Hepatocyte (in vitro differentiated cells): ENCODE data around the gene MCF2L. TPM values are rescaled to one million over a fixed set of nuclear protein-coding genes. Genes with fewer than 3 reads are reported as not detected.
A peak's percentile ranks its signal among the peaks of the same experiment; 100 is the strongest.

Source experiments
- DNase-seq: peaks from one replicate; pipeline ENCODE4 v3.0.0-alpha.2; 2016; ENCODE audit warnings: low spot score
- H2AFZ ChIP-seq: fragments of 200-600 bp; sonication (generic); 2 replicates; pipeline ENCODE4 v1.6.0; 2016; ENCODE audit warnings: antibody characterized with exemption, mild to moderate bottlenecking
- H3K27ac ChIP-seq: fragments of 200-600 bp; sonication (generic); 2 replicates; pipeline ENCODE4 v1.5.1; 2016; ENCODE audit warnings: mild to moderate bottlenecking
- H3K27me3 ChIP-seq: fragments of 200-600 bp; sonication (generic); 2 replicates; pipeline ENCODE4 v1.6.1; 2016
- H3K36me3 ChIP-seq: fragments of 200-600 bp; sonication (generic); replicated peaks from 2 replicates; pipeline ENCODE4 v1.5.1; 2016; ENCODE audit warnings: low read depth; ENCODE audit not compliant: insufficient read depth
- H3K4me1 ChIP-seq: fragments of 200-600 bp; sonication (generic); 2 replicates; pipeline ENCODE4 v1.5.1; 2016; ENCODE audit warnings: mild to moderate bottlenecking, moderate library complexity; ENCODE audit not compliant: insufficient read depth
- H3K4me2 ChIP-seq: fragments of 200-600 bp; sonication (generic); 2 replicates; pipeline ENCODE4 v1.6.0; 2016
- H3K4me3 ChIP-seq: fragments of 200-600 bp; sonication (generic); 2 replicates; pipeline ENCODE4 v1.5.1; 2016; ENCODE audit warnings: mild to moderate bottlenecking
- H3K79me2 ChIP-seq: fragments of 200-600 bp; sonication (generic); 2 replicates; pipeline ENCODE4 v1.6.0; 2017; ENCODE audit warnings: mild to moderate bottlenecking
- H3K9me2 ChIP-seq: fragments of 200-600 bp; sonication (generic); replicated peaks from 2 replicates; pipeline ENCODE4 v1.6.0; 2017; ENCODE audit warnings: mild to moderate bottlenecking; ENCODE audit not compliant: insufficient read depth
- H3K9me3 ChIP-seq: fragments of 200-600 bp; sonication (generic); 2 replicates; pipeline ENCODE4 v1.5.1; 2016; ENCODE audit warnings: low read depth, mild to moderate bottlenecking
- H4K20me1 ChIP-seq: fragments of 200-600 bp; sonication (generic); 2 replicates; pipeline ENCODE4 v1.6.0; 2016; ENCODE audit warnings: mild to moderate bottlenecking; ENCODE audit not compliant: insufficient read depth, poor library complexity, severe bottlenecking
- EZH2 ChIP-seq: fragments of 200-600 bp; sonication (generic); IDR thresholded peaks from 2 replicates; pipeline ENCODE4 v1.6.1; 2016; ENCODE audit warnings: antibody characterized with exemption, mild to moderate bottlenecking, borderline replicate concordance
- EZH2phosphoT487 ChIP-seq: fragments of 200-600 bp; sonication (generic); IDR thresholded peaks from one replicate; pipeline ENCODE4 v1.6.1; 2018; ENCODE audit warnings: antibody characterized with exemption, mild to moderate bottlenecking, low read depth, moderate library complexity; ENCODE audit not compliant: unreplicated experiment, severe bottlenecking
- WGBS: methylation state at CpG from one replicate; pipeline ENCODE4 v1.1.6; 2016; ENCODE audit warnings: low lambda C conversion rate; ENCODE audit errors: missing lambda C conversion rate; 5-methylcytosine and 5-hydroxymethylcytosine counted together
- polyA plus RNA-seq: library from polyadenylated mRNA; unstranded; fragments of >200 nt; fragmentation: Nextera tagmentation; extraction: Ambion mirVana; gene quantifications from 2 replicates; pipeline ENCODE4 v1.2.1, GENCODE V29; 2016
- total RNA-seq: library from RNA; depleted of rRNA; stranded (reverse); fragments of >200 nt; gene quantifications from 2 replicates; pipeline ENCODE4 v1.2.3, GENCODE V29; 2014
- TF ChIP-seq, protein P1 (sequence below): fragments of 200-600 bp; sonication (generic); IDR thresholded peaks from 2 replicates; pipeline ENCODE4 v1.5.1; 2016; ENCODE audit warnings: antibody characterized with exemption, mild to moderate bottlenecking; ENCODE audit not compliant: poor library complexity

The MCF2L gene
- total and polyA plus RNA-seq, 2 experiments from 2014 or later, result 11.1 to 22.4 TPM

DNA sequence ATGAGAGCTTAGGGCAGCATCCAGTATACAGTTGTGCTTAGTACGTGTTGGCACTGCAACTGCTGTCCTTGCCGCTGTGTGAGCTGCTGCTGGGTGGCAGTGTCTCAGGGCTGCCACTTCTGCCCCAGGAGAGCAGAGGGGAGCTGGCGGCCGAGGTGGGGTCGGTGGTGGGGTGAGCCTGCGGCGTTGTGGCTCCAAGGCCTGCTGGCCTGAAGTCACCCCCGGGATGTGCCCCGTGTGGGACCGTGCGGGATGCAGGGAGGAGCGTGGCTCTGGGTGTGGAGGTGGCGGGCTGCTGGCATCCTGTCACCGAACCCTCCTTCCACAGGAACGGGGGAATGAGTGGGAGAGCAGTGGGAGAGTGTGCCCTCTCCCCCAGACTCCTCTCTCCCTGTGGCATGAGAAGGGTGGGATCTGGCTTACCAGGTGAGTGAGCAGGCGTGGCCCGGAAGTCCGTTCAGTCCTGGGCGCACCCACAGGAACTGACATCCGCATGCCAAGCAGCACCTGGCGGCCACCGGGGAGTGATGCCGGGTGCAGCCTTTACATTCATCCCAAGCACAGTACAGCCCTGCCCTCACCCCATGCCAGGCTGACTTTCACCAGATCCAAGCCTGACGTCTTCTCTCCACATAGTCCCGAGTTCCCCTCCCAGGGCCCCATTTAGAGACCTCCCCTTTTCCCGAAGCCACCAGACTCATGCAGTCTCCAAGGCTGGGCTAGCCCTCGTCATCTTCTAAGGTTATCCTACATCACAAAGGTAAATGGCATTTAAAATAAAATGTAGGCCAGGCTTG lies 26.6 kb downstream of the MCF2L start:
- no peaks in the 10 kb centered on the region for H3K9me3 ChIP-seq
- H3K36me3 ChIP-seq, result no peaks in the 10 kb centered on the region
- H2AFZ ChIP-seq, result no peak overlapping the region
- peaks cover 15% of the 10 kb centered on the region for H3K4me1 ChIP-seq
- TF ChIP-seq EZH2 (no peak), EZH2phosphoT487 (no peak)
- TF ChIP-seq, protein P1, sequence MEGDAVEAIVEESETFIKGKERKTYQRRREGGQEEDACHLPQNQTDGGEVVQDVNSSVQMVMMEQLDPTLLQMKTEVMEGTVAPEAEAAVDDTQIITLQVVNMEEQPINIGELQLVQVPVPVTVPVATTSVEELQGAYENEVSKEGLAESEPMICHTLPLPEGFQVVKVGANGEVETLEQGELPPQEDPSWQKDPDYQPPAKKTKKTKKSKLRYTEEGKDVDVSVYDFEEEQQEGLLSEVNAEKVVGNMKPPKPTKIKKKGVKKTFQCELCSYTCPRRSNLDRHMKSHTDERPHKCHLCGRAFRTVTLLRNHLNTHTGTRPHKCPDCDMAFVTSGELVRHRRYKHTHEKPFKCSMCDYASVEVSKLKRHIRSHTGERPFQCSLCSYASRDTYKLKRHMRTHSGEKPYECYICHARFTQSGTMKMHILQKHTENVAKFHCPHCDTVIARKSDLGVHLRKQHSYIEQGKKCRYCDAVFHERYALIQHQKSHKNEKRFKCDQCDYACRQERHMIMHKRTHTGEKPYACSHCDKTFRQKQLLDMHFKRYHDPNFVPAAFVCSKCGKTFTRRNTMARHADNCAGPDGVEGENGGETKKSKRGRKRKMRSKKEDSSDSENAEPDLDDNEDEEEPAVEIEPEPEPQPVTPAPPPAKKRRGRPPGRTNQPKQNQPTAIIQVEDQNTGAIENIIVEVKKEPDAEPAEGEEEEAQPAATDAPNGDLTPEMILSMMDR, result no peak
- H3K4me2 ChIP-seq, result no peak overlapping the region
- H3K27me3 ChIP-seq, result no peaks in the 10 kb centered on the region
- H3K4me3 ChIP-seq, result no peak overlapping the region
- no peak overlapping the region for H3K27ac ChIP-seq
- H3K79me2 ChIP-seq, result no peaks in the 10 kb centered on the region
- H4K20me1 ChIP-seq, result no peaks in the 10 kb centered on the region
- DNase-seq, result no peak
- no peaks in the 10 kb centered on the region for H3K9me2 ChIP-seq
- WGBS, result 84% methylated on average over 27 of the region's 27 CpGs

DNA sequence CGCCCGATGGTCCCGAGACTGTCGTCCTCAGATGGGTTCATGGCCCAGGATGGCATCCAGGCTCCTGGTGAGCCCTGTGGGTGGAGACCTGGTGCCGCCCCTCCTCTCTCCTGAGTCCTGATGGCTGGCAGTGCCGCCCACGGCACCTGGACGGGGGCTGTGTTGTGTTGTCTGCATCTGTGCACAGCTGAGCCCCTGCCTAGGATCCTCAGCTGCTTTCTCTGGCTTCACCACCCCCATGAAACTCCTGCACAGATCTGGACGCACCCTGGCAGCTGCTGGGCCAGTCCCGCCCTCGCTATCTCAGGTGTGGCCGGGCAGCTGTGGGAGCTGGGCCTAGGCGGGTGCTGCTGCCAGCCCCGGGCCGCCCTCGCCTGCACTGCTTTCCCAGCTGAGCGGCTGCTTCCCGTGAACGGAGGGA lies 27.7 kb downstream of the MCF2L start:
- no peak for DNase-seq
- no peaks in the 10 kb centered on the region for H3K79me2 ChIP-seq
- H2AFZ ChIP-seq, result no peak overlapping the region
- H3K4me1 ChIP-seq, result peaks cover 17% of the 10 kb centered on the region
- H3K9me2 ChIP-seq, result no peaks in the 10 kb centered on the region
- H3K9me3 ChIP-seq, result no peaks in the 10 kb centered on the region
- H3K27ac ChIP-seq, result no peak overlapping the region
- no peaks in the 10 kb centered on the region for H3K36me3 ChIP-seq
- H3K27me3 ChIP-seq, result no peaks in the 10 kb centered on the region
- no peaks in the 10 kb centered on the region for H4K20me1 ChIP-seq
- WGBS, result 90% methylated on average over 18 of the region's 19 CpGs
- H3K4me3 ChIP-seq, result no peak overlapping the region
- no peak for TF ChIP-seq EZH2phosphoT487
- TF ChIP-seq, protein P1, result no peak
- TF ChIP-seq EZH2, result no peak
- H3K4me2 ChIP-seq, result no peak overlapping the region

DNA sequence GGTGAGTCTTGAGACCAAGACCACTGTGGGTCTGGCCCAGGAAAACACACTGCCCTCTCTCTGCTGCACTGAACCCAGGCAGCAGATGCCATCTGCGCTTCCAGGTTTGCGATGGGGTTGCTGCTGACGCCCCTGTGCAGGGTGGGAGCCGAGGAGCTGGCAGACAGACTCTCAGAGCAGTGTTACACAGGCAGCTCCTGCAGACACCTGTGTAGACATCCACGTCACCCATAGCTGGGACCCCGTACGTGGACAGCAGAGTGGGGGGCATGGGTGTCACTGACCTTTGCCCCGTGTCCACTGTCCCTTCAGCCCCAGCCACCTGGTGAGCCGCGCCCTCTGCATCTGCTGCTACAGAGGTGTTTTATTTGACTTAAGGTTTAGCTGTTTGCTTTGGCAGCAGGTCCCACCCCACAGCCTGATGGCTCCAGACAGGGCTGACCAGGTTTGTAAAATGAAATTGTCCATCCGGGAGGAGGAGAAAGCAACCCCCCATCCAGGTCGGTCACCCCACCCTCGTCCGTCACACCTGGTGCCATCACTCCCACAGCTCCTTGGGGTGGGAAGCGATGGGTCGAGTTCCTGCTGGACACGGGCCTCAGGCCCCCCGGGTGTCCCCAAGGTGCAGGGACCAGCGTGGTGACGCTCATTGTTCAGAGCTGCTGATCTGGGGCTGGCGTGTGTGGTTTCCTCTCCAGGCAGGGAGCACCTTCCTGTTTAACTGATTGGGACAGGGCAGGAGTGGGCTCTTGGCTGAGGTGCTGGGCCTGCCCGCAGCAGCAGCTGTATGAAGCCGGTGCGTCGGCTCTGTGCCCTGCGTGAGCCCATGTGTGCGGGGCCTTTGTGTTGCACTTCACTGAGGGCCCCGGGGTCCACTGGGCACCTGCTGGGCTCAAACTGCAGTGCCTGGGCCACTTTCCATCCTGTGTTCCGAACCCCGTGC lies 28.4 kb downstream of the MCF2L start:
- Histone ChIP-seq H4K20me1 (no peaks in the 10 kb centered on the region), H3K4me3 (no peak overlapping the region), H3K79me2 (peaks cover 7% of the 10 kb centered on the region), H3K9me3 (no peaks in the 10 kb centered on the region), H3K27me3 (no peaks in the 10 kb centered on the region), H2AFZ (no peak overlapping the region), H3K4me1 (peaks cover 25% of the 10 kb centered on the region), H3K4me2 (no peak overlapping the region), H3K9me2 (no peaks in the 10 kb centered on the region), H3K36me3 (no peaks in the 10 kb centered on the region), H3K27ac (peak overlapping the region; percentile 77)
- 78% methylated on average over 30 of the region's 30 CpGs for WGBS
- DNase-seq, result no peak
- TF ChIP-seq EZH2, result no peak
- no peak for TF ChIP-seq EZH2phosphoT487
- TF ChIP-seq, protein P1, result no peak
